Esophagus muscularis mucosa (tissue), 4 donors: ENCODE data around the gene HEPHL1. TPM values are rescaled to one million over a fixed set of nuclear protein-coding genes. Genes with fewer than 3 reads are reported as not detected.

Source experiments
- DNase-seq: peaks from one replicate; pipeline ENCODE4 v3.0.0-alpha.2; 2017; ENCODE audit errors: extremely low spot score
- H3K27ac ChIP-seq, 4 donors: fragments of 200-600 bp; sonication (generic); replicated peaks in 1 of 4; 1 replicate in 3 of 4; 2 replicates in 1 of 4; pipeline ENCODE4 v1.5.1; 2016 to 2019; ENCODE audit warnings: mild to moderate bottlenecking in 1 of 4
- H3K27me3 ChIP-seq, 4 donors: fragments of 200-600 bp; sonication (generic); one replicate each; pipeline versions ENCODE4 v1.5.1 to v1.6.0; 2016 to 2019
- H3K36me3 ChIP-seq, 4 donors: fragments of 200-600 bp; sonication (generic); one replicate each; pipeline ENCODE4 v1.5.1; 2016 to 2019
- H3K4me1 ChIP-seq, 4 donors: fragments of 200-600 bp; sonication (generic); one replicate each; pipeline ENCODE4 v1.5.1; 2016 to 2019
- H3K4me3 ChIP-seq, 4 donors: fragments of 200-600 bp; sonication (generic); 1 replicate in 2 of 4; 2 replicates in 2 of 4; pipeline ENCODE4 v1.5.1; 2016 to 2019; ENCODE audit warnings: mild to moderate bottlenecking in 4 of 4, moderate library complexity in 1 of 4
- H3K9me3 ChIP-seq, 4 donors: fragments of 200-600 bp; sonication (generic); 1 replicate in 3 of 4; 2 replicates in 1 of 4; pipeline ENCODE4 v1.5.1; 2016 to 2019
- CTCF ChIP-seq, 3 experiments: fragments of 200-600 bp in 2 of 3; fragments of 450-650 bp in 1 of 3; sonication (generic) in 2 of 3; IDR thresholded peaks; one replicate each; pipeline ENCODE4 v1.5.1; 2017 to 2019; ENCODE audit warnings: antibody characterized with exemption in 3 of 3, mild to moderate bottlenecking in 2 of 3, moderate library complexity in 1 of 3
- EP300 ChIP-seq: sonication (generic); formaldehyde crosslinking; IDR thresholded peaks from one replicate; pipeline ENCODE4 v1.6.1; 2017; ENCODE audit warnings: antibody characterized with exemption
- POLR2A ChIP-seq: fragments of 450-650 bp; IDR thresholded peaks from one replicate; pipeline ENCODE4 v1.6.1; 2017; ENCODE audit warnings: antibody characterized with exemption, moderate library complexity, mild to moderate bottlenecking, low read depth
- POLR2AphosphoS5 ChIP-seq, 2 donors: sonication (generic); formaldehyde crosslinking; IDR thresholded peaks; one replicate each; pipeline ENCODE4 v1.6.1; 2017; ENCODE audit warnings: antibody characterized with exemption in 2 of 2
- WGBS: methylation state at CpG from one replicate; pipeline ENCODE4 v1.1.5; 2018; 5-methylcytosine and 5-hydroxymethylcytosine counted together
- intact Hi-C: fragments of 100-400 bp; cut with DNase I; formaldehyde crosslinking; loops from one replicate; pipeline ENCODE4 v1.15.1; 2023
- total RNA-seq, 4 donors: library from RNA; depleted of rRNA; stranded (reverse); fragments of >200 nt; gene quantifications; one replicate each; pipeline versions ENCODE4 v1.1.0 to v1.2.1, GENCODE V29; 2016

Gene HEPHL1
- total RNA-seq, 4 donors from 2014 or later, result 0.42 TPM; not detected in 3

- H3K36me3 ChIP-seq, result no peaks in the 10 kb centered on the region
- WGBS, result 92% methylated on average over 6 of the region's 6 CpGs
- no peak overlapping the region for H3K4me3 ChIP-seq
- intact Hi-C loops, result no loop called here
- no peaks in the 10 kb centered on the region for H3K9me3 ChIP-seq
- DNase-seq, result no peak
- H3K4me1 ChIP-seq, result peaks cover 0 to 7% (median 6%) of the 10 kb centered on the region in 4 donors
- no peaks in the 10 kb centered on the region for H3K27me3 ChIP-seq
- no peak overlapping the region for H3K27ac ChIP-seq
- no peak for TF ChIP-seq CTCF (IDR thresholded peaks at IDR 0.05)
- no peak for TF ChIP-seq EP300
- no peak for TF ChIP-seq POLR2AphosphoS5 (IDR thresholded peaks at IDR 0.05)
- TF ChIP-seq POLR2A, result no peak
Measured at GRCh38 chr11:94120946-94121345, 99.8 kb downstream of the HEPHL1 start.

- intact Hi-C loops, result no loop called here
- H3K27ac ChIP-seq, result no peak overlapping the region
- no peak for DNase-seq
- no peak overlapping the region for H3K4me3 ChIP-seq
- no peaks in the 10 kb centered on the region for H3K27me3 ChIP-seq
- no peaks in the 10 kb centered on the region for H3K9me3 ChIP-seq
- no peaks in the 10 kb centered on the region for H3K36me3 ChIP-seq
- peaks cover 12 to 25% (median 21%) of the 10 kb centered on the region in 4 donors for H3K4me1 ChIP-seq
- TF ChIP-seq CTCF (IDR thresholded peaks at IDR 0.05), result no peak
- TF ChIP-seq EP300, result no peak
- no peak for TF ChIP-seq POLR2A
- TF ChIP-seq POLR2AphosphoS5 (IDR thresholded peaks at IDR 0.05), result no peak
- 93% methylated on average over 8 of the region's 8 CpGs for WGBS
Measured at GRCh38 chr11:94125407-94126115, 104.4 kb downstream of the HEPHL1 start.

GRCh38 chr11:94127638-94128037 is 106.5 kb downstream of the HEPHL1 start:
- intact Hi-C loops, result no loop called here
- no peaks in the 10 kb centered on the region for H3K36me3 ChIP-seq
- TF ChIP-seq EP300 (no peak), CTCF (IDR thresholded peaks at IDR 0.05) (no peak), POLR2AphosphoS5 (IDR thresholded peaks at IDR 0.05) (no peak), POLR2A (no peak)

GRCh38 chr11:94128291-94128745 is 107.2 kb downstream of the HEPHL1 start:
- H3K27me3 ChIP-seq, result no peaks in the 10 kb centered on the region
- peaks cover 36 to 46% (median 41%) of the 10 kb centered on the region in 4 donors for H3K4me1 ChIP-seq
- H3K9me3 ChIP-seq, result no peaks in the 10 kb centered on the region
- H3K4me3 ChIP-seq, result peak overlapping the region; percentile 69 to 91 (median 86)
- TF ChIP-seq POLR2A, result no peak
- TF ChIP-seq POLR2AphosphoS5 (IDR thresholded peaks at IDR 0.05), result no peak
- no peak for TF ChIP-seq EP300
- no peak for TF ChIP-seq CTCF (IDR thresholded peaks at IDR 0.05)
- H3K27ac ChIP-seq, result peak overlapping the region; percentile 85 to 98 (median 94)
- no peaks in the 10 kb centered on the region for H3K36me3 ChIP-seq
- DNase-seq, result no peak
- intact Hi-C loops, result no loop called here
- under 1% methylated on average over 18 of the region's 23 CpGs for WGBS

More at GRCh38 chr11:94127638-94128037, 106.5 kb downstream of the HEPHL1 start:
- Histone ChIP-seq H3K4me1 (peaks cover 30 to 41% (median 39%) of the 10 kb centered on the region in 4 donors), H3K27me3 (no peaks in the 10 kb centered on the region), H3K9me3 (no peaks in the 10 kb centered on the region), H3K27ac (peak overlapping the region; percentile 85 to 98 (median 94)), H3K4me3 (peak overlapping the region; percentile 69 to 91 (median 86))
- no peak for DNase-seq
